Thoracic aorta (tissue), 2 donors: ENCODE measurements around the gene PDE4D. TPM values are rescaled to one million over a fixed set of nuclear protein-coding genes. Genes with fewer than 3 reads are reported as not detected.

ENCODE experiments used
- ATAC-seq: fragments of 150-250 bp; one replicate; pipeline ENCODE4 v1.8.0; 2017; ENCODE audit warnings: low read depth; ENCODE audit not compliant: insufficient number of reproducible peaks, low FRiP score
- DNase-seq: peaks from one replicate; pipeline ENCODE4 v3.0.0-alpha.2; 2020; ENCODE audit warnings: low spot score
- H3K27ac ChIP-seq, 2 donors: fragments of 200-600 bp; sonication (generic); 1 replicate in 1 of 2; 2 replicates in 1 of 2; pipeline ENCODE4 v1.5.1; 2016; ENCODE audit warnings: mild to moderate bottlenecking in 2 of 2, moderate library complexity in 2 of 2
- H3K27me3 ChIP-seq: fragments of 200-600 bp; sonication (generic); replicated peaks from 2 replicates; pipeline ENCODE4 v1.6.0; 2016; ENCODE audit warnings: mild to moderate bottlenecking; ENCODE audit not compliant: insufficient read depth
- H3K36me3 ChIP-seq: fragments of 200-600 bp; sonication (generic); one replicate; pipeline ENCODE4 v1.5.1; 2016
- H3K4me1 ChIP-seq, 2 donors: fragments of 200-600 bp; sonication (generic); 1 replicate in 1 of 2; 2 replicates in 1 of 2; pipeline versions ENCODE4 v1.5.1 to v1.6.0; 2016; ENCODE audit warnings: low read depth in 2 of 2, mild to moderate bottlenecking in 1 of 2; ENCODE audit not compliant: control insufficient read depth in 1 of 2
- H3K4me3 ChIP-seq: fragments of 200-600 bp; sonication (generic); 2 replicates; pipeline ENCODE4 v1.5.1; 2016; ENCODE audit warnings: mild to moderate bottlenecking
- H3K9me3 ChIP-seq: fragments of 200-600 bp; sonication (generic); 2 replicates; pipeline ENCODE4 v1.5.1; 2016
- total RNA-seq, 2 donors: library from RNA; depleted of rRNA; stranded (reverse); fragments of >200 nt; gene quantifications; one replicate each; pipeline versions ENCODE4 v1.1.0 to v1.2.3, GENCODE V29; 2016
- TF ChIP-seq, protein P1 (sequence below): fragments of 200-600 bp; sonication (generic); IDR thresholded peaks from one replicate; pipeline ENCODE4 v1.5.1; 2019; ENCODE audit warnings: antibody characterized with exemption

The PDE4D gene
- total RNA-seq, 2 donors from 2014 or later = 34.0 to 85.8 TPM

DNA sequence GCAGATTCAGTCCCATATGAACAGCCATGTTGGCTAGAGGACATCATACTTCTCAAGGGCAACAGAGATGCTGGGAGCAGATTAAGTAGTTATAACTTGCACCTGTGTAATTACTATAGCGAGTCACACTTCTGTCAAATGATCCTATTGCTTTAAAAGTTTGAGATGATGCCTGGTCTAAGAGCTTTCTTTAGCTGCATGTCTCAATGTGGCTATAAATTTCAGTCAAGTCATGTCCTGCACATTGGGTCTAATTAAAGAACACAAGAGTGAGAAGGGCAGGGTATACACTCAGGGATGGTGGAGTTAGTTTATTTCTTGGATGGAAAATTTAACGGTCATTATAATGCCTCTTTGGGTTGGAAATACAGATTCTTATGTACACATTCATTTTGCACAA is 753.4 kb downstream of the PDE4D start:
- no peaks in the 10 kb centered on the region for H3K36me3 ChIP-seq
- H3K9me3 ChIP-seq = no peaks in the 10 kb centered on the region
- H3K4me3 ChIP-seq = no peak overlapping the region
- peaks cover 4 to 16% of the 10 kb centered on the region in 2 donors for H3K4me1 ChIP-seq
- ATAC-seq (no peak), DNase-seq (no peak)
- no peak overlapping the region for H3K27ac ChIP-seq
- TF ChIP-seq, protein P1, sequence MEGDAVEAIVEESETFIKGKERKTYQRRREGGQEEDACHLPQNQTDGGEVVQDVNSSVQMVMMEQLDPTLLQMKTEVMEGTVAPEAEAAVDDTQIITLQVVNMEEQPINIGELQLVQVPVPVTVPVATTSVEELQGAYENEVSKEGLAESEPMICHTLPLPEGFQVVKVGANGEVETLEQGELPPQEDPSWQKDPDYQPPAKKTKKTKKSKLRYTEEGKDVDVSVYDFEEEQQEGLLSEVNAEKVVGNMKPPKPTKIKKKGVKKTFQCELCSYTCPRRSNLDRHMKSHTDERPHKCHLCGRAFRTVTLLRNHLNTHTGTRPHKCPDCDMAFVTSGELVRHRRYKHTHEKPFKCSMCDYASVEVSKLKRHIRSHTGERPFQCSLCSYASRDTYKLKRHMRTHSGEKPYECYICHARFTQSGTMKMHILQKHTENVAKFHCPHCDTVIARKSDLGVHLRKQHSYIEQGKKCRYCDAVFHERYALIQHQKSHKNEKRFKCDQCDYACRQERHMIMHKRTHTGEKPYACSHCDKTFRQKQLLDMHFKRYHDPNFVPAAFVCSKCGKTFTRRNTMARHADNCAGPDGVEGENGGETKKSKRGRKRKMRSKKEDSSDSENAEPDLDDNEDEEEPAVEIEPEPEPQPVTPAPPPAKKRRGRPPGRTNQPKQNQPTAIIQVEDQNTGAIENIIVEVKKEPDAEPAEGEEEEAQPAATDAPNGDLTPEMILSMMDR = no peak
- no peaks in the 10 kb centered on the region for H3K27me3 ChIP-seq

DNA sequence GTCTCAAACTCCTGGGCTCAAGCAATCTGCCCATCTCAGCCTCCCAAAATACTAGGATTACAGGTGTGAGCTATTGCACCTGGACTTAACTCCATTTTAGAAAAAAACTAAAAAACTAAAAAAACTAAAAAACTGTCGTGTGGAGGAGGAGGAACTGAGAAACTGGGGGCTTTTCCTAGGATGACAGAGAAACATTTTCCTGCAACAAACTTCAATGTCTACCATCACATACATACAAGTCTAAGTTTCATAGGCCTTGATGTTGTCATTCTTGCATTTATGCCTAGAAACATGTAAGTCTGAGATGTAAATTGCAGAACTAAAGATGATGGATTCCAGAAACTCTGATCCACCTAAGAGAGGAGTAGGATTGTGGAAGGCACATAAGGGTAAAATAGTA is 753.8 kb downstream of the PDE4D start:
- H3K27me3 ChIP-seq = no peaks in the 10 kb centered on the region
- DNase-seq (no peak), ATAC-seq (no peak)
- no peak overlapping the region for H3K4me3 ChIP-seq
- H3K36me3 ChIP-seq = no peaks in the 10 kb centered on the region
- no peaks in the 10 kb centered on the region for H3K9me3 ChIP-seq
- H3K4me1 ChIP-seq = peaks cover 4 to 20% of the 10 kb centered on the region in 2 donors
- TF ChIP-seq, protein P1 = no peak
- no peak overlapping the region for H3K27ac ChIP-seq

DNA sequence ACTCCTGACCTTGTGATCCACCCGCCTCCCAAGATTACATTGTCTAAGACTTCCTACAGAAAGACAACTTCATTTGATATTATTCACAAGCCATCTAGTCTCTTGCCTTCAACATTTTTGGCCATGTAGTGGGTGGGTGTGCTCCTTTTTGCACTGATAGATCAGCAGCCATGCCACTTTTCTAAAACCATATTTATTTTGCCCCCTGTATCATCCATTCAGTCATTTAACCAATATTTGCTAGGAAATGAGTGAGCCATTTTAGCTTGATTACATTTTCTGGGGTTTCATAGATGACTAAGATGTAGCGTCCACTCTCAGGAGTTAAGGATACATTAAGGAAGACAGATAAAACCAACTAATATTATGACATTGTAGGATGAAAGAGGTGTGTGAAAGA is 755.0 kb downstream of the PDE4D start:
- Histone ChIP-seq H3K9me3 (no peaks in the 10 kb centered on the region), H3K4me3 (no peak overlapping the region), H3K4me1 (peaks cover 4 to 20% of the 10 kb centered on the region in 2 donors), H3K27ac (no peak overlapping the region), H3K27me3 (no peaks in the 10 kb centered on the region), H3K36me3 (no peaks in the 10 kb centered on the region)
- TF ChIP-seq, protein P1 = no peak
- ATAC-seq = no peak
- no peak for DNase-seq

DNA sequence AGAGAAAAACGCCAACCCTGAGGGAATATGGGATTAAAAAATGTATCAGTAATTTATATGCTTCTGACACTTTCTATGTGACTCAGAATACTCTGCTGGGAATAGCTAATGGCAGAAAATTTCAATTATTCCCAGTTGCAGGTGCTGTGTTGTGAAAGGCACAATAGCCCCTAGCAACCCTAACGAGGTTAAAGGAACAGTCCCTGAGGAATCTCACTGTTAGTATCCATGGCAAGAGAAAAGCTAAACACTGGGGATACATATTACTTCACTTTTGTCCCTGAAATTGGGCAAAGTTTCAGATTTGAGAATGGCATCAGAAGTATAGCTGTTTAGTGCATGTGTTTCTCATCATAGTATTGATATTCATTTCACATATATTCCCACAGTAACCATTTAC is 755.7 kb downstream of the PDE4D start:
- no peak overlapping the region for H3K27ac ChIP-seq
- H3K4me1 ChIP-seq = peaks cover 4 to 23% of the 10 kb centered on the region in 2 donors
- TF ChIP-seq, protein P1 = no peak
- H3K27me3 ChIP-seq = no peaks in the 10 kb centered on the region
- ATAC-seq = no peak
- H3K36me3 ChIP-seq = no peaks in the 10 kb centered on the region
- no peak overlapping the region for H3K4me3 ChIP-seq
- no peak for DNase-seq
- H3K9me3 ChIP-seq = no peaks in the 10 kb centered on the region

DNA sequence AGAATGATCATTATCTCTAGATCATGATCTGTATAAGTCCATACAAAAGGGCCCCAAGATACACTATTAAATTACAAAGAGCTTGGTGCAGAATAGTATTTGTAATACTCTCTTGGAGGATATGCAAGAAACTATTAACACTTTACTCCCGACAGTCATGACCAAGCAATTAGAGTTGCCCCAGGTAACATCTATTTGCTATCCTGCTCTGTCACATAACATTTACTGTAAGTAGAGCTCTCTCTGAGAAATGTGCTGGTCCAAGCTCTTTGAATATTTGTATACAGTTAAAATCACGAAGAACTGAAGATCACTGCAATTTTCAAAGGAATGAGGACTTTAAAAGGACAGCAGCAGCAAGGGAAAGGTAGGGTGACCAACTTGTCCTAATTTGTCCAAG is 757.0 kb downstream of the PDE4D start:
- H3K4me1 ChIP-seq = peaks cover 4 to 23% of the 10 kb centered on the region in 2 donors
- no peak overlapping the region for H3K27ac ChIP-seq
- ATAC-seq = no peak
- no peaks in the 10 kb centered on the region for H3K9me3 ChIP-seq
- no peak overlapping the region for H3K4me3 ChIP-seq
- H3K27me3 ChIP-seq = no peaks in the 10 kb centered on the region
- DNase-seq = no peak
- TF ChIP-seq, protein P1 = no peak
- H3K36me3 ChIP-seq = no peaks in the 10 kb centered on the region
